Activated CD4-positive, CD25-positive, alpha-beta regulatory T cell treated with anti-CD3 and anti-CD28 coated beads, Interleukin-2, amount 50 U/mL, for 24 hours (primary cell): ENCODE results near the gene ZSCAN20.
"Not testable (repeated sequence)": the region's sequence is repeated elsewhere in the genome, so short reads cannot be mapped to it uniquely, and the experiment has no call there.

Experiments
- ATAC-seq, 2 donors: fragments of 150-1000 bp; cut with Tn5 transposase; one replicate each; pipeline ENCODE4 v1.10.0; 2021; ENCODE audit warnings: mild to moderate bottlenecking in 1 of 2, moderate library complexity in 1 of 2

Gene ZSCAN20

DNA sequence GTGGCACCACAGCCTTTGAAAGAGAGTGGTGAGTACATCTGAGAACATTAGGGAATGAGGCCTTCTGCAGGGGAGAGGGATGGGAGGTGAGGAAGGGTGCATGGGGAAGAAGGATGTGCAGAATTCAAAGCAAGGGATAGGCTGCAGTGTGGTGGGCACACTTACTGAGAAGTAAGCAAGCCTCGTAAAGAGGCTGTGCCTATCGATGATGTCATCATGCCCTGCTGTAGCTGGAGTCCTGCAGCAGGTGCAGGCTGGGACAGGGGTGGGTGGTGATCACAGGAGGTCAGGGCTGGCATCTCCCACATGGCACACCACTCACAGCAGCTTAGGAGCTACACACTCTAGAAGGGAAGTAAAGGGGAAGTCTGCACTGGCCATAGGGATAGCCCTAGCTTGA, 16.2 kb downstream of the ZSCAN20 start:
- no peak for ATAC-seq

GRCh38 chr1:33494929-33495328, 22.5 kb downstream of the ZSCAN20 start:
- ATAC-seq, result no peak

DNA sequence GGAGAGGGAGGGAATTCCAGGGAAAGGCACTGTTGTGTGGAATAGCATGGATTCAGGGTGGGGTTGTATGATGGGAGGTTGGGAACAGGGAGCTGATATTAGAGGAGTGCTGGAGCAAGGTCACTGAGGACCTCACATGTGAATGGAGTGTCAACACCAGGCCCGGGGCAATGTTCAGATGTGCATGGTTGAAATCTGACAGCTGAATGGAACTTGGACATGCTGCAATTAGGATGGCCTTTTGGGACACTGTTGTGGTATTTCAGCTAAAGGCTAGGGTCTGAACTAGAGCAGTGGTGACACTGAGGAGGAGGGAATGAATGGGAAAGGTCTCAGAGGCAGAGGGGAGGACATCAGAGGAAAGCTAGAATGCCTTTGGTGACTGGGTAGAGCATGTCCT, 25.0 kb downstream of the ZSCAN20 start:
- ATAC-seq, result no peak

DNA sequence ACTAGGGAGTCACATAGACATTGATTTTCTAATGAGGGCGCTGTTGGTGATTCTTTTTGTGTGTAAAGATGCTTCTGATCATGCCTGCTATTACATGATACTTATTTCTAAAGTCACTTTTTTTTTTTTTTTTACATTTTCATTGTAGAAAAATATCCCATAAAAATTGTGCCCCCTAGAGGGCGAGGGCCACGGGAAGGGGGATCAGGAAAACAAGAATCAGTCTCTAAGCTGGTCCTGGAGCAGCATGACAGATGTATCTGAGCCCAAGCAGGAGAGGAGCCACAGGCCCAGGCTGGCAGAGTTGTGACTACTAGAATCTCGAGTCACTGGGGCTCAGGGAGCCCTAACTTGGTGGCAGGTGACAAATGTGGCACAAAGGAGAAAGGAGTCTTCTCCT, 28.1 kb downstream of the ZSCAN20 start:
- ATAC-seq, result no peak

- no peak for ATAC-seq
Observed at GRCh38 chr1:33501309-33501708, 28.9 kb downstream of the ZSCAN20 start.

- ATAC-seq, result no peak
Observed at GRCh38 chr1:33501774-33502173, 29.3 kb downstream of the ZSCAN20 start.

DNA sequence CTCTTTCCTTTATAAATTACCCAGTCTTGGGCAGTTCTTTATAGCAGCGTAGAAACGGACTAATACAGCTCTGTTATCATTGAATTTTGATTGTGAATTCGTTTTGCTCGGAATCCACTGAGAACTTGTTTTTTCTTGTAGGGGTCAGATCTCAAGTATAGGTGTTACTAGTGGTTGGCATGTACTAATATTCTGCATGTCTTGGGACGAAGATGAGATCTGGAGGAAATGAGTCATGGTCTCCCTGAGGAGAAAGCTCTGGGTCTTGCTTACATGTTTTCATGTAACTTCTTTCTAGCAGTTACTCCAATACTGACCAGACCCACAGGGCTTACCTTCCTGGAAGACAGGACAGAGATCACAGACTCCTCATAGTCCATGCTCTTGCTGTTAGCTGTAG, 30.3 kb downstream of the ZSCAN20 start:
- no peak for ATAC-seq

DNA sequence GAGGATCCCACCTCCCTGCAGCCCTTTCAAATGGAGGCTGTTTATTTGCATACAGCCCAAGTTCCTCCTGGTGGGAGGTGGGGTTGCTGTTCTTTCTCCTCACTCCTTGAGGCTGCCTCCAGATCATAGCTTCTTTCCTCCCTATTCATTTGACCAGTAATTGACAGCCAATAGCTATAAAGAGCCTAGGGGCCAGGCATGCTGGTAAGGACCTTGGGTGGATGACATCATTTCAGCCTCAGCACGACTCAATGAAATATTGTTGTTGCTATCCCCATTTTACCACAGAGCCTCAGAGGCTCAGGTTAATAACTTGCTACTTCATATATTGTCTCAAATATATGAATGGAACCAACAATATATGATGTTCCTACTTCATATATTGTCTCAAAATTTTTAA, 31.1 kb downstream of the ZSCAN20 start:
- no peak for ATAC-seq

- no peak for ATAC-seq
Observed at GRCh38 chr1:33507661-33508060, 35.2 kb downstream of the ZSCAN20 start.

GRCh38 chr1:33508151-33508550, 35.7 kb downstream of the ZSCAN20 start:
- no peak for ATAC-seq

GRCh38 chr1:33509276-33509675, 36.8 kb downstream of the ZSCAN20 start:
- ATAC-seq, result not testable (repeated sequence)

DNA sequence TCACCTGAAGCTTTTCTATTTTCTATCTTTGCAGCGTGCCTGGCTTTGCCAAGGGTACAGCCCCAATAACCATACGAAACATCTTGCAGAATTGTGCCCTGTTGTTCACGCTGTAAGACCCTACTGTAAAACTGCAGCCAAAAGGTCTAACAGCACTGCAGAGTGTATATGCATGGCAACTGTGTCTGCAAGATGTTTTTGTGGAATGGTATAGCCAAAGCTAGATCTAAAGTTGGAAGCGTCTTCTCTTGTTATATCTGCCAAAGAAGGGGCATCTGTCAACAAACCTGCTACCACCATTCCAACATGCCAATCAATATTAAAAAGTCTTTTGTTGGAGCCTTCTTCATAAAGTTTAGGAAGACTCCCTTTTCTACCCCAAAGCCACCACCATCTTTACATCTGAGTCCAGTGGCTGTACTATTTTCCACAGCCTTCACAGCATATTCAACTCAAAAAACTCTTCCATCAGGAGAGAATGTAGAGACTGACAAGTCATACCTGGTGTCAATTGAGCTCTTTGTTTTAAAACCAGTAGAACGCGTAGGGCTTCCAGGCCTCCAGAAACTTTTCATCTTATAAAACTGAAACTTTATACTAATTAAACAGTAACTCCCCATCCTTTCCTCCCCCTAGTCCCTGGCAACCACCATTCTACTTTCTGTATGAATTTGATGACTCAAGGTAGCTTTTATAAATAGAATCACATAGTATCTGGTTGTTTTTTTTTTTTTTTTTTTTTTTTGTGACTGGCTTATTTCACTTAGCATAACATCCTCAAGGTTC, 40.0 kb downstream of the ZSCAN20 start:
- peak; percentile 28 to 33 for ATAC-seq

DNA sequence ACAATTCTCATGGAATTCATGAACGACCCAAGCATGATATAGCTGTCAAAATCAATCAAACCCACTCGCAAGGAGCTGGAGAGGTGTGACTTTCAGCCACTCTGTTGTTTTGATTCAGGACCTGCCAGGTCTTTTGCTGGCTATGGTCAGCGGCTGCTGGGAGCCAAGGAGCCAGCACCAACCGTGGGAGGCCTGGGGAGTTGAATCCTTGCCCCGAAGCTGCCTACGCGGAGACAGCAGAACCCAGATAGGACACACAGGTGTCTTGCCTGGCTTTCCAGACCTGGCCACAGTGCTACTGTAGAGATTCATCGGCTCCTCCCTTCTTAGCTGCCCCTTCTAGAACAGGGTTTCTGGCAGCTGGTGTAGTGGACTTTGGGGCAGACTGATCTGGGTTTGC, 42.7 kb downstream of the ZSCAN20 start:
- ATAC-seq, result no peak

GRCh38 chr1:33515607-33516006, 43.2 kb downstream of the ZSCAN20 start:
- no peak for ATAC-seq

DNA sequence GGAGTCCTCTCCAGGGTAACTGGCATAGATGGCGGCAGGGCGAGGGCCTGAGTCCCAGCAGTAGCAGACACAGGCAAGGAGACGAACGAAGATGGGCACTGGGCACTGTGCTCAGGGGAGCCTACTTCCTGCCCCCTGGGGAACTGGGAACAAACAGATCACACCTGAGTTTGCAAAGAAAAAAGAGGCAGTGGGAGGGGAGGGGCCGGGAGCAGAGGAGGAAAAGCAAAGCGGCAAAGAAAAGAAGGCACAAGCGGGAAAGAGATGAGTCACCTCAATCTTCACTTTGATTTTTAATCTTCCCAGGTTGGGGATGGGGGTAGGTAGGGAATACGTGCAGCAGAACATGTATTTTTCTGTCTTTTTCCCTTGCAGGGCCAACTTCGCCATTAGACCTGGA, 44.0 kb downstream of the ZSCAN20 start:
- no peak for ATAC-seq

DNA sequence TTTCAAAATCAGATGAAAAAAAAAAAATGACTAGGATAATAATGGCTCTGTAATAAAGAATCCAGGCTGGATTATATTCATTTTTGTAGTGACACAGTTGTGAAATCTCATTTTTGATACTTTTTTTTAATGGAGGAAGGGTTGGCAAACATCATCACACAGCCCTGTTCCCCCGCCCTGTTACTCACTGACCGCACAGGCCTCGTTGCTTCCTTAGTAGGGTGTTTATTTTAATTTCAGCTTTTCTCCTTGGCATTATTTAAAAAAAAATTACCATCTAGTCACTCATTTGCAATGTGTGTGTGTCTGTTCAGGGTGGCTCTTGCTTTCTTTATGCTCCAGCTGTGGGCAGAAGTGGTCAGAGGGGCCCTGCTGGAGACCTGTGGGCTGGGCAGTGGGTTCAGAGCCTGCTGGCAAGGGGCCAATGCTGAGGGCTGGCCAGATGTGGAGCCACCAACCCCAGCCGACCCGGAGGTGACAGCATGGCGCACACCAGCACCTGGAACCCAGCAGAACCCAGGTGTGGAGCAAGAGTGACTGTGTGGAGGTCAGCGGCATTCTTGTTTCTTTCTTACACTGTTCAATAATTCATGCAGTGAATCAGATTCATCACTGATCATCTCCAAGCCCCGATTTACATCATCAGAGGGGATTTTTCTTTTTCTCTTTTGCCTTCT, 44.6 kb downstream of the ZSCAN20 start:
- no peak for ATAC-seq

- ATAC-seq, result no peak
Observed at GRCh38 chr1:33517596-33518250, 45.3 kb downstream of the ZSCAN20 start.

DNA sequence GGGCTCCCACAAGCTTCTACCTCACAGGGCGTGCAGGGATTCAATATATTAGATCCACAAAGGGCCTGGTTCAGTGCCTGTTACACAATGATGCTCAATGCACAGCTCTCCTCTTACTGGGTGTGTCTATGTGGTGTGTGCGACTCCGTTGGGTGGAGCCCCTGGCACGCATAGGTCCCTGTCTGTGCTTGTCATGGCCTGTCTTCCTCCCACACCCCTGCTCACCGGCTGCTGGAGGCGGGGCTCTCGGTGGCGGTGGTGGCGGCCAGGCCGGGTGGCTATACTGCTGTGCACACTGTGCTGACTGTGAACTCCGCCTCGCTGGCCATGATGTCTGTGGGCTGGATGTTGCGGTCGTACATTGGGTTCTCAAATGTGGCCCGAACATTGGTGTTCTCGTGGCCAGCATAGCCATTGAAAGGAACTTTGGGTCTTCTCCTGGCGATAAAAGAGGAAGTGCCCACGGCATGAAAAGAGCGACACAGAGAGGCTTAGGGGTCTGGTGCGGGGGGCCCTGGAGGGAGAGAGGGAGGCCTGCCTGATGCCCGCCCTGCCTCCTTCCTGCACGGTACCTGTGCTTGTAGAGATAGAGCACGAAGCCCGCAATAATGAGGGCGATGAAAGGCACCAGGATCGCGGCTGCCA, 46.9 kb downstream of the ZSCAN20 start:
- no peak for ATAC-seq

DNA sequence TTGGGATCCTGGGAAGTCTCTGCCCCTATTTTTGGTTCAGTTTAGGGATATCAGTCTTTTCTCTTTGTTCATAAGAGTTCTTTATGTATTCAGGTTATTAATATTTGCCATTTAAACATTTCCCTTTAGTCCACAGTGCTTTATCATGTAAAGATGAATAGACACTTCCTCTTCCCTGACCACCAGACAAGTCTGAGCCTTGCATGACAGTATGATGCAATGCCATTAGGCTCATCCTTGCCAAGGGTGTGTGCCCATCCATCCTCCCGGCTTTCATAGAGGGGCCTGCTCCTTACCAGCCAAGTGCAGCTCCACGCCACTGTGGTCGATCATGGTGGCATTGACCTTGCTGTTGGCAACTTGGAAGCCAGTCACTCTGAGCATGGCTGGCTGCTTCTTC, 52.1 kb downstream of the ZSCAN20 start:
- no peak for ATAC-seq

- ATAC-seq, result no peak
Observed at GRCh38 chr1:33527934-33528333, 55.5 kb downstream of the ZSCAN20 start.

DNA sequence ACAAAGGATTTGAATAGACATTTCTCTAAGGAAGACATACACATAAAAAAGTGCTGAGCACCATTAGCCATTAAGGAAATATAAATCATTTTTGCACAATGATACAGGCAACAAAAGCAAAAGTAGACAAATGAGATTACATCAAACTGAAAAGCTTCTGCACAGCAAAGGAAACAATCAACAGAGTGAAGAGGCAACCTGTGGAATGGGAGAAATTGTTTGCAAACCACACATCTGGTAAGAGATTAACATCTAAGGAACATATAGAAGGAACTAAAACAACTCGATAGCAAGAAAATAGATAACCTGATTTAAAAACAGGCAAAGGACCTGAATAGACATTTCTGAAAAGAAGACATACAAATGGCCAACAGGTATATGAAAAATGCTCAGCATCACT, 57.5 kb downstream of the ZSCAN20 start:
- no peak for ATAC-seq

DNA sequence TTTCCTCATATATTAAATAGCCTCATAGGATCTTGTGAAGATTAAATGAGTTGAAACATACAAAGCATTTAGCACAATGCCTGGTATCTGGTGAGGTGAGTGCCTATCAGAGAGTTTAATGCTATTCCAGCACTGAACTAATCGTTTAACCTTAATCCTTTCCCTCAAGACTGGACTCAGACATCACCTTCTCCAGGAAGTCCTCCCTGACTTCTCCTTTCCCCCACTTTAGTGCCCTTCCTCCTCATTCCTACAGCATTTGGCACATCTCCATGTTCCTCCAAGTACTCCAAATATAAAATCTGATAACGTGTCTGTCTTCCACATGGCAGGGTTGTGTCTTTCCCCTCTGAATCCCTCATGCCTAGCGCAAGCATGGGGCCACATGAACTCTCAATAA, 59.8 kb downstream of the ZSCAN20 start:
- no peak for ATAC-seq

DNA sequence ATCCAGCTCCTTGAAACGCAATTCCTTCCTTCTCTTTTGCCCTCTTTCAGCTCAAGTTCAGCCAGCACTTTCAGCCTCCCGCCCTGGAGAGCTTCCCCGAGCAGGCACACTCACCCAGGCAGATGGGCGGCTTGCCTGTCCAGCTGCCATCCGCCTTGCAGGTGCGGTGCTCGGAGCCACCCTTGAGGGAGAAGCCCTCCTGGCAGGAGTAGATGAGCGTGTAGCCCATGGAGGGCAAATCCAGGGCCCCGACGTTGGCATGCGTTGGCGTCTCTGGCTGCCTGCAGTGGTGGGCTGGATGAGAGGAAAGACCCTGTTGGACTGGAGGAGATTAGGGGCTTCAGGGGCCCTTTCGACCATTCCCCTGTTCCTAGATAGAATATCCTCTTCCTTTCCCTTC, 60.5 kb downstream of the ZSCAN20 start:
- ATAC-seq, result no peak

DNA sequence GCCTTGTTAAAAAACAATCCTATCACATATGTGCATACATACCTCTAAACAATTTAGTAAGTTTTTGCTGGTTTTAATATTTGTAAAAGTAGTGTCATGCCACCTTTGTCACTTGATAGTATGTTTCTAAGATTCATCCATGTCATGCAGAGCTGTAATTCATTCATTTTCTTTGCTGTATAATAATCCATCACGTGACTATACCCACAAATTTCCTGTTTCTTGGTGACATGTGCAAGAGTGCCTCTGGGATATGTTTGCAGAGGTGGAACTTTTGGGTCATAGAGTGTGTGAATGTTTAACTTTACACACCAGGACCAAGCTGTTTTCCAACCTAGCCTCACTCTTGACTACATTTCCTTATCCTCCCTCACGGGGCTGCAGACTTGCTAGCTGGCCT, 62.9 kb downstream of the ZSCAN20 start:
- ATAC-seq, result no peak
